Motor neuron (in vitro differentiated cells): ENCODE data around the gene INPP5D. TPM values are rescaled to one million over a fixed set of nuclear protein-coding genes. Genes with fewer than 3 reads are reported as not detected.
"Not testable (repeated sequence)": the region's sequence is repeated elsewhere in the genome, so short reads cannot be mapped to it uniquely, and the experiment has no call there.

ENCODE experiments used
- ATAC-seq, 8 experiments: fragments of 200-7000 bp; cut with Tn5 transposase; replicated peaks in 6 of 8; 2 replicates each; pipeline ENCODE4 v1.8.0; 2021; ENCODE audit warnings: mild to moderate bottlenecking in 8 of 8, moderate library complexity in 8 of 8
- H3K27ac ChIP-seq, 2 donors: fragments of 250-450 bp; sonication (Bioruptor Pico); 2 replicates each; pipeline ENCODE4 v1.9.0; 2021; ENCODE audit warnings: antibody characterized with exemption in 2 of 2, mild to moderate bottlenecking in 2 of 2, moderate library complexity in 1 of 2
- H3K4me1 ChIP-seq, 2 donors: fragments of 250-450 bp; sonication (Bioruptor Pico); replicated peaks in 1 of 2; 2 replicates each; pipeline ENCODE4 v1.6.1; 2021; ENCODE audit warnings: antibody characterized with exemption in 2 of 2, mild to moderate bottlenecking in 2 of 2, moderate library complexity in 1 of 2
- H3K4me3 ChIP-seq, 5 donors: fragments of 250-450 bp; sonication (Bioruptor Pico); 2 replicates each; pipeline ENCODE4 v1.9.0; 2021; ENCODE audit warnings: antibody characterized with exemption in 5 of 5, mild to moderate bottlenecking in 5 of 5, moderate library complexity in 4 of 5
- WGBS, 10 experiments: fragments of 450-650 bp; shearing (Covaris generic); methylation state at CpG; one replicate each; pipeline ENCODE4 v1.0.0; 2022; 5-methylcytosine and 5-hydroxymethylcytosine counted together
- in situ Hi-C, 9 experiments: fragments of 400-800 bp; cut with MboI; loops; one replicate each; pipeline ENCODE4 v1.15.0; 2021; ENCODE audit warnings: low sequenced_read_pairs in 9 of 9, low pct_unique_long_range_greater_than_20kb in 2 of 9; ENCODE audit not compliant: unreplicated experiment in 9 of 9
- total RNA-seq, 8 experiments: library from RNA; unstranded; fragments of 300-600 nt; gene quantifications; 2 replicates each; pipeline versions ENCODE4 v1.2.3 to v1.2.4, GENCODE V29; 2022

The INPP5D gene
- 1 to 10 TPM; 2.0 to 8.5 (median 3.8) TPM for total RNA-seq

GRCh38 chr2:233059797-233060500 is at the start of gene INPP5D:
TSS of gene INPP5D (plus strand) at chr2:233060342. CDS start at chr2:233060479, 137 bp downstream.
- ATAC-seq, result no peak

DNA sequence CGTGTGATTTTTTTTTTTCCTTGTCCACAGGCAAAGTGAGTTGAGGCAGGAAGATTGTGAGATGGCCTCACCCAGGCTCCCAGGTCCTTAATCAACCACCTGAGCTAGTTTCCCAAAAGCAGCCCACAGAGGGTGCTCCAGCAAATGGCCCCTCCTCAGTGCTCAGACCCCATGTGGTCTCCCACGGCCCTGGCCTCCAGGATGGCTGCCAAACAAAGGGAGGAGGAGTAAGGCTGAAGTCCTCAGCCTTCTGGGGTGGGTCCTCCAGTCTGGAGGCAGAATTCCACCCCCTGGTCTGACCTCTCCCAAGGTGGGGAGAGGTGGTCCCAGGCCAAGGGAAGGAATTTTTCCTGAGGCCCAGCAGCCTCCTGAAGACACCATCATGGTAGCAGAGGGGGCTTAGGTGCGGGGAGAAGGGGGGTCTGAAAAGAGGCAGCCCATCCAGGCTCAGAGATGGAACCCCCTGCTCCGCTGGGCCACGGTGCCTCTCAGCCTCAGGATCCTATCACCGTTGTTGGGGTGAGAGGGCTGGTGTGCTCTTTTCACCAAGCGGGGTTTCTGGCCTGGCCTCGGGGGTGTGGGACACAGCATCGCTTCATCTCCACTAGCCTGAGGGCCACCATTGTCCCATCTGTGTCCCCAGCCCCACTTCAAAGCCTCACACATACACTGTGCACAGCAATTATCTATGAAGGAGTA is 49.4 kb upstream of the INPP5D start:
- Histone ChIP-seq H3K27ac (no peak overlapping the region), H3K4me1 (no peaks in the 10 kb centered on the region), H3K4me3 (no peak overlapping the region)
- ATAC-seq, result no peak
- in situ Hi-C loops, result no loop called here
- 40 to 77% (median 64%) methylated on average over 1 to 4 of the region's 9 CpGs; no CpG with 5 or more reads in 6 of the 10 experiments for WGBS, 10 experiments

More at GRCh38 chr2:233059797-233060500, at the start of gene INPP5D:
- Histone ChIP-seq H3K4me3 (no peak within 1 kb of the TSS), H3K27ac (no peak within 1 kb of the TSS), H3K4me1 (peaks cover 0 to 16% of the 10 kb centered on the region in 2 donors)
- WGBS, 10 experiments, result 63 to 100% (median 82%) methylated on average over 1 to 8 of the region's 26 CpGs; no CpG with 5 or more reads in 5 of the 10 experiments
- in situ Hi-C loops, result no loop called here

DNA sequence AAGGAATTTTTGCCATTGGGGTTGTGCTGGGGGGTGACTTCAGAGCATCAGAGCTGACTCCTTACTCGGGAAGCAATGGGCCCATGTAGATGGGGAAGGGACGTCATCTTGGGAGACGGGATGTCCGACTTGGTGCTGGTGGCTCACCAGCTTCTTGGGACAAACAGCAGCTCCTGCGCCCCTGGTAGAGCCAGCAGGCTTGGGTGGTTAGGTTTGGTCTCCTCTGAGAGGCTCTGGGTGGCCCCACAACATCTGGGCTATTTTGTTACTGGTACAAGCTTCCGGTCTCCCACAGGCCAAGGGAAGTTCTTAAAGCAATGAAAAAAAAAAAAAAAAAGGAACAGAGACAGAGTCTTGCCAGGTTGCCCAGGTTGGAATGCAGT is 48.9 kb upstream of the INPP5D start:
- ATAC-seq, result no peak
- Histone ChIP-seq H3K4me3 (no peak overlapping the region), H3K4me1 (no peaks in the 10 kb centered on the region), H3K27ac (no peak overlapping the region)
- WGBS, 10 experiments, result 14 to 100% (median 55%) methylated on average over 1 of the region's 6 CpGs; no CpG with 5 or more reads in 6 of the 10 experiments
- in situ Hi-C loops, result no loop called here

GRCh38 chr2:233011702-233012131 is 48.4 kb upstream of the INPP5D start:
- in situ Hi-C loops, result no loop called here
- Histone ChIP-seq H3K4me3 (no peak overlapping the region), H3K4me1 (no peaks in the 10 kb centered on the region), H3K27ac (no peak overlapping the region)
- WGBS, 10 experiments, result 20 to 100% (median 60%) methylated on average over 1 of the region's 1 CpG; no CpG with 5 or more reads in 7 of the 10 experiments
- ATAC-seq, result no peak

- WGBS, 10 experiments, result 0 to 80% (median 68%) methylated on average over 1 to 5 of the region's 12 CpGs; no CpG with 5 or more reads in 4 of the 10 experiments
- no peak overlapping the region for H3K27ac ChIP-seq
- ATAC-seq, result no peak
- H3K4me3 ChIP-seq, result no peak overlapping the region
- in situ Hi-C loops, result no loop called here
- no peaks in the 10 kb centered on the region for H3K4me1 ChIP-seq
Measured at GRCh38 chr2:233012301-233012971, 47.7 kb upstream of the INPP5D start.

DNA sequence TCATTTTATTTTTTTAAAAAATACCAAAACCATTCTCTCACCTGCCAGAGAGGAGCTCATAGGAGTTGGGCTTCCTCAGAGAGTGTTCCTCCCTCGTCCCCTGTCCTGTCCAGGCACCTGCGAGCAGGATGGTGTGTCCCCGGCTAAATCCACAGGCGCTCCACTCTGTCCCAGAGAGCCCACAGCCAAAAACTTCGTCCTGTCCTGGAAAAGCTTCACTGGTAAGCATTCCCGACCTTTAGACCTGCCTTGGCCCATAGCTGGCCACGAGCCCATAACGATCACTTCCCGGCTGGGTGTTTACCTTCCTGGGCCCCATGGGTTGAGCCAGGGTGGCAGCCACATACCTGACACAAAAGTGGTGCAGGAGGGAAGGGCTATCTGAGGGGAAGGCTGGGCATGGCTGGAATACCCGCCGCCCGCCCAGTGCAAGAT is 47.1 kb upstream of the INPP5D start, which contains the start of gene NGEF:
TSS of gene NGEF (minus strand) at position 230 of the 435 bp plus-strand sequence. CDS start 38,366 bp downstream, outside the sequence.
- H3K4me3 ChIP-seq, result no peak within 1 kb of the TSS
- H3K27ac ChIP-seq, result no peak within 1 kb of the TSS
- in situ Hi-C loops, result no loop called here
- 28 to 96% (median 73%) methylated on average over 1 to 7 of the region's 12 CpGs; no CpG with 5 or more reads in 3 of the 10 experiments for WGBS, 10 experiments
- no peak for ATAC-seq
- no peaks in the 10 kb centered on the region for H3K4me1 ChIP-seq

DNA sequence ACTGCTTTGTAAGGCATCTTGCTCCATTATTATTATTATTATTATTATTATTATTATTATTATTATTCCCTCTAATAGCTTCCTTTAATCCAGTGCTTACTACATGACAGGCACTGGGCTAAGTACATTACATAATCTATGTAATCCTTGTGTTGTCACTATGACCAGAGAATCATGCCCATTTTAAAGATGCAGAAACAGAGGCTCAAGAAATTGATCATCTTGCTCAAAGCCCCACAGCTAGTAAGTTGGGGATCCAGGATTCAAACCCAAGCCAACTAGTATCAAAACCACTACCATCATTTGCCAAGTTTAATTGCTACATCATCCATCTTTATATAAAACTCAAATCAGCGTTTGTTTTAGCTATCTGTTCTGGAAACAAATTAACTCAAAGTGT is 46.5 kb upstream of the INPP5D start:
- Histone ChIP-seq H3K27ac (no peak overlapping the region), H3K4me3 (no peak overlapping the region), H3K4me1 (no peaks in the 10 kb centered on the region)
- in situ Hi-C loops, result no loop called here
- WGBS, 10 experiments, result 88 to 100% (median 89%) methylated on average over 1 of the region's 1 CpG; no CpG with 5 or more reads in 7 of the 10 experiments
- no peak for ATAC-seq

- Histone ChIP-seq H3K4me1 (no peaks in the 10 kb centered on the region), H3K27ac (no peak overlapping the region), H3K4me3 (no peak overlapping the region)
- in situ Hi-C loops, result no loop called here
- no peak for ATAC-seq
- WGBS, 10 experiments, result 33 to 100% (median 75%) methylated on average over 1 of the region's 1 CpG; no CpG with 5 or more reads in 4 of the 10 experiments
Measured at GRCh38 chr2:233015019-233015645, 45.0 kb upstream of the INPP5D start.

DNA sequence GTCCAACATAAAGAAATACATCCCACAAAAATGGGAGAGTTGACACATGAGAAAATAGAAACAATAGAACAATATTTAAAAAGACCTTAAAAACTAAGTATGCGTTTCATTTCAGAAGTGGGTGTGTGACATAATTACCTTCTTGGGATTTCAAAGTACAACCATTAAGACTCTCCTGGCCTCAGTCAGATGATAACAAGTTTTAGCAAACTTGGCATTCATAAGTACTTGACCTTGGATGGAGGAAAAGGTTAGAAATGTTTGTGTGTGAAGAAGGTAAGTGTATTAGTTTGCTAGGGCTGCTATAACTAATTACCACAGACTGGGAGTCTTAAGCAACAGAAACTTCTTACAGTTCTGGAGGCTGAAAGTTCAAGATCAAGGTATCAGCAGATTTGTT is 42.2 kb upstream of the INPP5D start:
- no peak overlapping the region for H3K27ac ChIP-seq
- H3K4me3 ChIP-seq, result no peak overlapping the region
- H3K4me1 ChIP-seq, result no peaks in the 10 kb centered on the region
- WGBS, 10 experiments, result 0 to 100% (median 92%) methylated on average over 1 of the region's 1 CpG; no CpG with 5 or more reads in 2 of the 10 experiments
- in situ Hi-C loops, result no loop called here
- ATAC-seq, result no peak

- in situ Hi-C loops, H3K4me1 ChIP-seq, H3K4me3 ChIP-seq, ATAC-seq, H3K27ac ChIP-seq: not testable (repeated sequence)
- WGBS, 10 experiments, result 75 to 100% (median 86%) methylated on average over 2 of the region's 4 CpGs; no CpG with 5 or more reads in 7 of the 10 experiments
Measured at GRCh38 chr2:233019610-233020009, 40.5 kb upstream of the INPP5D start.

- Histone ChIP-seq H3K4me3 (no peak overlapping the region), H3K27ac (no peak overlapping the region), H3K4me1 (no peaks in the 10 kb centered on the region)
- no peak for ATAC-seq
- in situ Hi-C loops, result no loop called here
- 75 to 100% (median 100%) methylated on average over 1 to 2 of the region's 2 CpGs; no CpG with 5 or more reads in 2 of the 10 experiments for WGBS, 10 experiments
Measured at GRCh38 chr2:233020454-233020853, 39.7 kb upstream of the INPP5D start.

DNA sequence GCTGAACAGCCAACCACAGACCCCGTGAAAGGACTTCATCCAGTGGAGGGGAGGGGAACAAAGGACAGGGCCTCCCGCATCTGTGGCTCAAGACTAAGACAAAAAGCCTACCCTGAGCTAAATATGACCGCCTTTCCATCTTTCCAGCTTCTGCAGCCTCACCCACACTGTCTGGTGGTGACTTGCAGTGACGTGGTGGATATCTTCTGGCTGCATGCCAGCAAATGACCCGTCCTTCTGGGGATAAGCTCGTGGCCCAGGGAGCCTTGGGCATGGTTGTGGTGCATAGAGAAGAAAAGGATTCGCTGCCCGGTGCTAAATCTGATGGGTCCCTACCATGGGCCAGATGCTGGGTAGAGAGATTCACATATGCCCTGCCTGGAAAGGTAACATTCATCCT is 38.4 kb upstream of the INPP5D start:
- peak in 1 of 8 experiments; percentile 19 for ATAC-seq
- no peaks in the 10 kb centered on the region for H3K4me1 ChIP-seq
- in situ Hi-C loops, result no loop called here
- no peak overlapping the region for H3K4me3 ChIP-seq
- 0 to 100% (median 75%) methylated on average over 1 to 4 of the region's 8 CpGs; no CpG with 5 or more reads in 5 of the 10 experiments for WGBS, 10 experiments
- H3K27ac ChIP-seq, result no peak overlapping the region
